Liver (tissue), 9 donors: Measurements from ENCODE around the gene ITIH4. TPM values are rescaled to one million over a fixed set of nuclear protein-coding genes. Genes with fewer than 3 reads are reported as not detected.

Experiments
- DNase-seq: peaks from one replicate; pipeline ENCODE4 v3.0.0-alpha.2; 2017; ENCODE audit warnings: low spot score
- H3K27ac ChIP-seq, 2 donors: one replicate each; pipeline ENCODE4 v1.7.0; 2013; ENCODE audit warnings: inconsistent platforms in 2 of 2, low read length in 2 of 2, control low read depth in 1 of 2, low read depth in 1 of 2, mild to moderate bottlenecking in 1 of 2
- H3K27me3 ChIP-seq, 4 donors: one replicate each; pipeline versions ENCODE4 v1.6.1 to v1.7.0; 2013; ENCODE audit warnings: low read length in 3 of 4, inconsistent platforms in 1 of 4, mild to moderate bottlenecking in 1 of 4, moderate library complexity in 1 of 4; ENCODE audit not compliant: control insufficient read depth in 4 of 4, insufficient read depth in 4 of 4
- H3K36me3 ChIP-seq, 4 donors: one replicate each; pipeline versions ENCODE4 v1.6.1 to v1.7.0; 2013; ENCODE audit warnings: low read length in 3 of 4, mild to moderate bottlenecking in 3 of 4, low read depth in 1 of 4, moderate library complexity in 1 of 4; ENCODE audit not compliant: control insufficient read depth in 4 of 4, insufficient read depth in 3 of 4
- H3K4me1 ChIP-seq, 4 donors: one replicate each; pipeline versions ENCODE4 v1.6.1 to v1.7.0; 2013; ENCODE audit warnings: low read length in 3 of 4, mild to moderate bottlenecking in 3 of 4, moderate library complexity in 1 of 4; ENCODE audit not compliant: control insufficient read depth in 4 of 4, insufficient read depth in 4 of 4
- H3K4me3 ChIP-seq, 3 donors: one replicate each; pipeline versions ENCODE4 v1.6.1 to v1.7.0; 2013; ENCODE audit warnings: low read length in 3 of 3, control low read depth in 1 of 3, low read depth in 1 of 3, mild to moderate bottlenecking in 1 of 3
- H3K9ac ChIP-seq, 2 donors: one replicate each; pipeline ENCODE4 v1.7.0; 2013; ENCODE audit warnings: low read length in 2 of 2, mild to moderate bottlenecking in 2 of 2, moderate library complexity in 2 of 2, control low read depth in 1 of 2, low read depth in 1 of 2
- H3K9me3 ChIP-seq, 4 donors: one replicate each; pipeline versions ENCODE4 v1.6.1 to v1.7.0; 2013; ENCODE audit warnings: low read length in 3 of 4; ENCODE audit not compliant: control insufficient read depth in 4 of 4
- EGR1 ChIP-seq, 2 donors: IDR thresholded peaks; 2 replicates each; pipeline ENCODE4 v1.6.1; 2016 to 2018; ENCODE audit warnings: antibody characterized with exemption in 2 of 2, low read depth in 2 of 2
- FOXA1 ChIP-seq: IDR thresholded peaks from 2 replicates; pipeline ENCODE4 v1.6.1; 2016; ENCODE audit warnings: antibody characterized with exemption
- FOXA2 ChIP-seq: IDR thresholded peaks from 2 replicates; pipeline ENCODE4 v1.6.1; 2016; ENCODE audit warnings: antibody characterized with exemption
- GABPA ChIP-seq, 2 donors: IDR thresholded peaks in 1 of 2; conservative IDR thresholded peaks in 1 of 2; 2 replicates each; pipeline ENCODE4 v1.6.1; 2016; ENCODE audit warnings: antibody characterized with exemption in 2 of 2, mild to moderate bottlenecking in 1 of 2, moderate library complexity in 1 of 2
- HNF4A ChIP-seq, 2 donors: conservative IDR thresholded peaks; 2 replicates each; pipeline ENCODE4 v1.6.1; 2016; ENCODE audit warnings: antibody characterized with exemption in 2 of 2, mild to moderate bottlenecking in 2 of 2
- HNF4G ChIP-seq: IDR thresholded peaks from 2 replicates; pipeline ENCODE4 v1.6.1; 2016; ENCODE audit warnings: antibody characterized with exemption
- JUND ChIP-seq, 2 donors: IDR thresholded peaks; 2 replicates each; pipeline ENCODE4 v1.6.1; 2016; ENCODE audit warnings: antibody characterized with exemption in 2 of 2
- NR2F2 ChIP-seq: IDR thresholded peaks from 2 replicates; pipeline ENCODE4 v1.6.1; 2016; ENCODE audit warnings: antibody characterized with exemption
- RAD21 ChIP-seq, 2 donors: IDR thresholded peaks; 2 replicates each; pipeline ENCODE4 v1.6.1; 2016; ENCODE audit warnings: antibody characterized with exemption in 2 of 2, mild to moderate bottlenecking in 2 of 2
- RXRA ChIP-seq, 2 donors: IDR thresholded peaks; 2 replicates each; pipeline ENCODE4 v1.6.1; 2017 to 2018; ENCODE audit warnings: antibody characterized with exemption in 2 of 2, mild to moderate bottlenecking in 1 of 2
- SP1 ChIP-seq: IDR thresholded peaks from 2 replicates; pipeline ENCODE4 v1.6.1; 2018; ENCODE audit warnings: antibody characterized with exemption, mild to moderate bottlenecking
- TAF1 ChIP-seq: conservative IDR thresholded peaks from 2 replicates; pipeline ENCODE4 v1.6.1; 2016; ENCODE audit warnings: antibody characterized with exemption, mild to moderate bottlenecking
- YY1 ChIP-seq: IDR thresholded peaks from 2 replicates; pipeline ENCODE4 v1.6.1; 2016; ENCODE audit warnings: antibody characterized with exemption, mild to moderate bottlenecking
- WGBS: extraction: QIAGEN DNeasy Blood & Tissue Kit; methylation state at CpG from one replicate; pipeline ENCODE4 v1.1.7; 2013; 5-methylcytosine and 5-hydroxymethylcytosine counted together
- polyA plus RNA-seq, 2 donors: library from polyadenylated mRNA; stranded (reverse) in 1 of 2; unstranded in 1 of 2; fragments of 200-250 nt in 1 of 2; fragments of >200 nt in 1 of 2; fragmentation: Nextera tagmentation in 1 of 2; extraction: Ambion mirVana in 1 of 2; gene quantifications; one replicate each; pipeline versions ENCODE4 v1.2.1 to v1.2.3, GENCODE V29; 2013 to 2015
- total RNA-seq, 2 donors: library from RNA; depleted of rRNA; stranded (reverse); fragments of >200 nt; gene quantifications; one replicate each; pipeline ENCODE4 v1.2.3, GENCODE V29; 2014
- TF ChIP-seq, protein P1 (sequence below): IDR thresholded peaks from 2 replicates; pipeline ENCODE4 v1.6.1; 2016; ENCODE audit warnings: antibody characterized with exemption
- TF ChIP-seq, protein P2 (sequence below): IDR thresholded peaks from 2 replicates; pipeline ENCODE4 v1.6.1; 2016; ENCODE audit warnings: antibody characterized with exemption
- TF ChIP-seq, protein P3 (sequence below): fragments of 150-350 bp; IDR thresholded peaks from 2 replicates; pipeline ENCODE4 v1.5.1; 2017; ENCODE audit warnings: improper control_type of control experiment, low read depth, low read length; ENCODE audit not compliant: missing input control
- TF ChIP-seq, protein P4 (sequence below): IDR thresholded peaks from 2 replicates; pipeline ENCODE4 v1.6.1; 2016; ENCODE audit warnings: antibody characterized with exemption, mild to moderate bottlenecking
- TF ChIP-seq, protein P5 (sequence below): IDR thresholded peaks from 2 replicates; pipeline ENCODE4 v1.6.1; 2016; ENCODE audit warnings: antibody characterized with exemption
- donor health status: healthy.
- donor health status: healthy.
- donor health status: healthy.
- donor health status: healthy.
- donor health status: healthy.

Gene ITIH4
- total and polyA plus RNA-seq, 4 donors, result 447 to 3,354 (median 2,410) TPM

DNA sequence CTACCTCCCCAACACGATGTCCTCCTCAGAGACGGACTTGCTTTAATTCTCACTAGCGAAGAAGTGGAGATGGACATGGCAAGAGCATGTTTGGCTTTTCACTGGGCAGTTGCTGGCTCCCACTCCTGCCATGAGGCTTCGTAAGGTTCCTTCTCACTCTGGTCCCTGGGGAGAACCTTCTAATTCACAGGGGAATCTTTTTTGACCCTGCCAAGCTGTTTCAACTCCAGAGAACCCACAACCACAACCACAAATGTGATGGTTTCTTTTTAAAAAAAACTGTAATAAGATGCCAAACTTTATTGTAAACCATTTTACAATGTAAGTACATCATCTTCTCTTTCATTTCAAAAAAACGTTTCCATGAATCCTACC is 6.0 kb upstream of the ITIH4 start:
- DNase-seq, result no peak
- H3K36me3 ChIP-seq, result peaks cover 0 to 5% (median 2%) of the 10 kb centered on the region in 4 donors
- no peak for TF ChIP-seq JUND (IDR thresholded peaks at IDR 0.05)
- no peak for TF ChIP-seq NR2F2
- TF ChIP-seq, protein P1, sequence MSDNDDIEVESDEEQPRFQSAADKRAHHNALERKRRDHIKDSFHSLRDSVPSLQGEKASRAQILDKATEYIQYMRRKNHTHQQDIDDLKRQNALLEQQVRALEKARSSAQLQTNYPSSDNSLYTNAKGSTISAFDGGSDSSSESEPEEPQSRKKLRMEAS, result no peak
- TF ChIP-seq, protein P2, sequence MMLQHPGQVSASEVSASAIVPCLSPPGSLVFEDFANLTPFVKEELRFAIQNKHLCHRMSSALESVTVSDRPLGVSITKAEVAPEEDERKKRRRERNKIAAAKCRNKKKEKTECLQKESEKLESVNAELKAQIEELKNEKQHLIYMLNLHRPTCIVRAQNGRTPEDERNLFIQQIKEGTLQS, result no peak
- no peak for TF ChIP-seq HNF4A (conservative IDR thresholded peaks at IDR 0.05)
- no peak for TF ChIP-seq RAD21 (IDR thresholded peaks at IDR 0.05)
- no peak for TF ChIP-seq HNF4G
- TF ChIP-seq FOXA1, result no peak
- TF ChIP-seq EGR1 (IDR thresholded peaks at IDR 0.05; ENCODE audit: low read depth in 2 of 2), result no peak
- TF ChIP-seq, protein P3, sequence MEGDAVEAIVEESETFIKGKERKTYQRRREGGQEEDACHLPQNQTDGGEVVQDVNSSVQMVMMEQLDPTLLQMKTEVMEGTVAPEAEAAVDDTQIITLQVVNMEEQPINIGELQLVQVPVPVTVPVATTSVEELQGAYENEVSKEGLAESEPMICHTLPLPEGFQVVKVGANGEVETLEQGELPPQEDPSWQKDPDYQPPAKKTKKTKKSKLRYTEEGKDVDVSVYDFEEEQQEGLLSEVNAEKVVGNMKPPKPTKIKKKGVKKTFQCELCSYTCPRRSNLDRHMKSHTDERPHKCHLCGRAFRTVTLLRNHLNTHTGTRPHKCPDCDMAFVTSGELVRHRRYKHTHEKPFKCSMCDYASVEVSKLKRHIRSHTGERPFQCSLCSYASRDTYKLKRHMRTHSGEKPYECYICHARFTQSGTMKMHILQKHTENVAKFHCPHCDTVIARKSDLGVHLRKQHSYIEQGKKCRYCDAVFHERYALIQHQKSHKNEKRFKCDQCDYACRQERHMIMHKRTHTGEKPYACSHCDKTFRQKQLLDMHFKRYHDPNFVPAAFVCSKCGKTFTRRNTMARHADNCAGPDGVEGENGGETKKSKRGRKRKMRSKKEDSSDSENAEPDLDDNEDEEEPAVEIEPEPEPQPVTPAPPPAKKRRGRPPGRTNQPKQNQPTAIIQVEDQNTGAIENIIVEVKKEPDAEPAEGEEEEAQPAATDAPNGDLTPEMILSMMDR, result no peak
- TF ChIP-seq TAF1, result no peak
- H3K9ac ChIP-seq, result no peak overlapping the region
- no peaks in the 10 kb centered on the region for H3K27me3 ChIP-seq
- H3K9me3 ChIP-seq, result no peaks in the 10 kb centered on the region
- WGBS, result 94% methylated on average over 5 of the region's 5 CpGs
- H3K4me3 ChIP-seq, result no peak overlapping the region
- H3K27ac ChIP-seq, result no peak overlapping the region
- peaks cover 11 to 53% (median 31%) of the 10 kb centered on the region in 4 donors for H3K4me1 ChIP-seq

DNA sequence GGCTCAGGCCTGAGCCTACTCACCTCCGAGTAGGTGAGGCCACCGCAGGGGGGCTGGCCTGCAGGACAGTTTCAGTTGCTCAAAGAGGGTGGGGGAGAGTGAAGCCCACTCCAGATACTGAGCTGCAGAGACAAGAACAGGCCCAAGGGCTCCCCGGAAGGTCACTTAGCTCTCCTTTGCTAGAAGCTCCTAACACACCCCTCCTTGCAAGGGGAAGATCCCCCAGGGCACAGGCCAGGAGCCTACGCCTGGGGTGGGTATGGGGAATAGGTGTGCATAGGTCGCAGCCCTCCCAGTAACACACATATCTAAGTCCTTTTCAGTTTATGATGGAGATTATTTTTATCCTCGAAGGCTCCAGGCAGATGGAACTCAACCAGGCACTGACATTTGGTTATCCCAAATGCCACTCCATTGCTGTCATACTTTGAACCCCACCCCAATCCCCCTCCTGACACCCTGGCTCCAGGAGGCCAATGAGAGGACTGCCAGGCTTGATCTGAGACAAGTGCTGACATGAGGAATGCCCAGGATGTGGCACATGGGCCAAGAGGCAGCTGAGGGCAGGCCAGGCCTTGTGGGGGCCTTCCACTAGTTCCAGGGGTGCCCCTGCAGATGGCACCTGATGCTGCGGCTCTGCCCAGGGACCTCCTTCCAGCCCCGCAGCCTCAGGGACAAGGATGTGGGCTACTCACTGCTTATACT is 5.4 kb upstream of the ITIH4 start:
- H3K36me3 ChIP-seq, result peaks cover 0 to 5% (median 2%) of the 10 kb centered on the region in 4 donors
- TF ChIP-seq, protein P4, sequence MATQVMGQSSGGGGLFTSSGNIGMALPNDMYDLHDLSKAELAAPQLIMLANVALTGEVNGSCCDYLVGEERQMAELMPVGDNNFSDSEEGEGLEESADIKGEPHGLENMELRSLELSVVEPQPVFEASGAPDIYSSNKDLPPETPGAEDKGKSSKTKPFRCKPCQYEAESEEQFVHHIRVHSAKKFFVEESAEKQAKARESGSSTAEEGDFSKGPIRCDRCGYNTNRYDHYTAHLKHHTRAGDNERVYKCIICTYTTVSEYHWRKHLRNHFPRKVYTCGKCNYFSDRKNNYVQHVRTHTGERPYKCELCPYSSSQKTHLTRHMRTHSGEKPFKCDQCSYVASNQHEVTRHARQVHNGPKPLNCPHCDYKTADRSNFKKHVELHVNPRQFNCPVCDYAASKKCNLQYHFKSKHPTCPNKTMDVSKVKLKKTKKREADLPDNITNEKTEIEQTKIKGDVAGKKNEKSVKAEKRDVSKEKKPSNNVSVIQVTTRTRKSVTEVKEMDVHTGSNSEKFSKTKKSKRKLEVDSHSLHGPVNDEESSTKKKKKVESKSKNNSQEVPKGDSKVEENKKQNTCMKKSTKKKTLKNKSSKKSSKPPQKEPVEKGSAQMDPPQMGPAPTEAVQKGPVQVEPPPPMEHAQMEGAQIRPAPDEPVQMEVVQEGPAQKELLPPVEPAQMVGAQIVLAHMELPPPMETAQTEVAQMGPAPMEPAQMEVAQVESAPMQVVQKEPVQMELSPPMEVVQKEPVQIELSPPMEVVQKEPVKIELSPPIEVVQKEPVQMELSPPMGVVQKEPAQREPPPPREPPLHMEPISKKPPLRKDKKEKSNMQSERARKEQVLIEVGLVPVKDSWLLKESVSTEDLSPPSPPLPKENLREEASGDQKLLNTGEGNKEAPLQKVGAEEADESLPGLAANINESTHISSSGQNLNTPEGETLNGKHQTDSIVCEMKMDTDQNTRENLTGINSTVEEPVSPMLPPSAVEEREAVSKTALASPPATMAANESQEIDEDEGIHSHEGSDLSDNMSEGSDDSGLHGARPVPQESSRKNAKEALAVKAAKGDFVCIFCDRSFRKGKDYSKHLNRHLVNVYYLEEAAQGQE, result no peak
- TF ChIP-seq JUND (IDR thresholded peaks at IDR 0.05) (no peak), TAF1 (no peak), GABPA (IDR thresholded peaks at IDR 0.05 in 1 of 2, conservative IDR thresholded peaks at IDR 0.05 in 1 of 2) (no peak), YY1 (no peak), RXRA (IDR thresholded peaks at IDR 0.05) (no peak), HNF4G (no peak), RAD21 (IDR thresholded peaks at IDR 0.05) (no peak), SP1 (no peak), FOXA1 (no peak), HNF4A (conservative IDR thresholded peaks at IDR 0.05) (no peak), NR2F2 (no peak), FOXA2 (no peak)
- TF ChIP-seq, protein P5, sequence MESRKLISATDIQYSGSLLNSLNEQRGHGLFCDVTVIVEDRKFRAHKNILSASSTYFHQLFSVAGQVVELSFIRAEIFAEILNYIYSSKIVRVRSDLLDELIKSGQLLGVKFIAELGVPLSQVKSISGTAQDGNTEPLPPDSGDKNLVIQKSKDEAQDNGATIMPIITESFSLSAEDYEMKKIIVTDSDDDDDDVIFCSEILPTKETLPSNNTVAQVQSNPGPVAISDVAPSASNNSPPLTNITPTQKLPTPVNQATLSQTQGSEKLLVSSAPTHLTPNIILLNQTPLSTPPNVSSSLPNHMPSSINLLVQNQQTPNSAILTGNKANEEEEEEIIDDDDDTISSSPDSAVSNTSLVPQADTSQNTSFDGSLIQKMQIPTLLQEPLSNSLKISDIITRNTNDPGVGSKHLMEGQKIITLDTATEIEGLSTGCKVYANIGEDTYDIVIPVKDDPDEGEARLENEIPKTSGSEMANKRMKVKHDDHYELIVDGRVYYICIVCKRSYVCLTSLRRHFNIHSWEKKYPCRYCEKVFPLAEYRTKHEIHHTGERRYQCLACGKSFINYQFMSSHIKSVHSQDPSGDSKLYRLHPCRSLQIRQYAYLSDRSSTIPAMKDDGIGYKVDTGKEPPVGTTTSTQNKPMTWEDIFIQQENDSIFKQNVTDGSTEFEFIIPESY, result no peak
- TF ChIP-seq, protein P3, result no peak
- TF ChIP-seq, protein P2, result no peak
- TF ChIP-seq, protein P1, result no peak
- H3K9me3 ChIP-seq, result no peaks in the 10 kb centered on the region
- no peak overlapping the region for H3K4me3 ChIP-seq
- H3K4me1 ChIP-seq, result peaks cover 11 to 51% (median 31%) of the 10 kb centered on the region in 4 donors
- no peak overlapping the region for H3K27ac ChIP-seq
- 96% methylated on average over 8 of the region's 8 CpGs for WGBS
- no peak for DNase-seq
- H3K9ac ChIP-seq, result no peak overlapping the region
- H3K27me3 ChIP-seq, result no peaks in the 10 kb centered on the region
